ENCODE measurements around the gene SMARCD3. TPM values are rescaled to one million over a fixed set of nuclear protein-coding genes. Genes with fewer than 3 reads are reported as not detected.
A peak's percentile ranks its signal among the peaks of the same experiment; 100 is the strongest.

The SMARCD3 gene
- total and polyA plus RNA-seq, 2 of the 13 experiments (the other 11 are each of a cell fraction or from before 2014, with no cell fraction given) = 0.20 to 0.62 TPM

DNA sequence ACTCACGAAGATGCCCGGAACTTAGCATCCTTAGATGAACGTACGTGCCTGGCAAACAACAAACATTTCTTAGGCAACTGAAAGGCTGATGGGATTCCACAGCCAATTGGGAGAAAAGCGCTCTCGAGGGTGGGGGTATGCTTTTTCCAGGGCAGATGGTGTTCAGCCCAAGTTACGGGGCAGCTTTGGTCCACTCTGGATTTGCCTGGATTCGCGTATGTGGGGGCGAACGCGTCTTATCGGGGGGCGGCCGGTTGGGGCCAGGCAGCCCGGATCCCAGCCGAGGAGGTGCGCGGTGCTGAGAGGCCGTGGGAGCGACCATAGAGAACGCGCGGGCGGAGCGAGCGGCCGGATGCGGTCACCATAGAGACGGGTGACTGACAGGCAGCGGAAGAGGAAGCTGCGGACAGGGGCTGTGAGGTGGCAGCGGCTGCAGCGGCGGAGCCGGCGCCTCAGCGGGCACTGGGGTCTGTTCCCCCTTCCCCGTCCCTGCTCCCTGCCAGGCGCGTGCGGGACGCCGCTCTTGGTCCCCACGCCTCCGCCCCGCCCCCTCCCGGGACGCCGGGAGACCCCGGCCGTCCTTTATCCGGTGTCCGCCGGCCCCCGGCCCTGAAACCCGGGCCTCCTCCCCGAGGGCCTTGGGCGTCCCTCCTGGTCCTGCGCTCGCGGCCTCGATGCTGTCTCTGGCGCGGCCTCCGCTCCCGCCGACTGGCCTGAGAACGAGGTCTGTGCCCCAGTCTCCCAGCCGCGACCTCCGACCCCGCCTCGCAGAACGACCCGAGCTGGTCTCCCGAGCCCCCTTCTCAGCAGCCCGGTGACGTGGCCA, 16.2 kb downstream of the SMARCD3 start, which contains the start of gene CHPF2 (continued):
- TF ChIP-seq ZNF547 (CRISPR knock-in tag; IDR thresholded peaks at IDR 0.05) = peak; percentile 55; the same call in 1 of the 2 replicates
- TF ChIP-seq BRCA1 (CRISPR knock-in tag; IDR thresholded peaks at IDR 0.05) = no peak
- TF ChIP-seq NR2C2 (CRISPR knock-in tag; IDR thresholded peaks at IDR 0.05; ENCODE audit: borderline replicate concordance) = no peak
- TF ChIP-seq ARID4A (CRISPR knock-in tag; IDR thresholded peaks at IDR 0.05; ENCODE audit: borderline replicate concordance) = peak; percentile 92
- no peak for TF ChIP-seq HNRNPH1 (optimal IDR thresholded peaks at IDR 0.05; ENCODE audit: low read depth, low read length)
- TF ChIP-seq ZSCAN20 (CRISPR knock-in tag; IDR thresholded peaks at IDR 0.05; ENCODE audit: borderline replicate concordance) = 0 out of 2 replicates have a peak, but pooled peaks have one; percentile 41
- no peak for TF ChIP-seq ZNF614 (CRISPR knock-in tag; IDR thresholded peaks at IDR 0.05; ENCODE audit: borderline replicate concordance)
- TF ChIP-seq SALL2 (CRISPR knock-in tag; IDR thresholded peaks at IDR 0.05) = no peak
- TF ChIP-seq PLSCR1 (CRISPR knock-in tag; IDR thresholded peaks at IDR 0.05; ENCODE audit: borderline replicate concordance) = no peak
- no peak for TF ChIP-seq MED13 (CRISPR knock-in tag; IDR thresholded peaks at IDR 0.05)
- TF ChIP-seq RXRB (CRISPR knock-in tag; IDR thresholded peaks at IDR 0.05; ENCODE audit: borderline replicate concordance) = no peak
- TF ChIP-seq ZNF644 (CRISPR knock-in tag; IDR thresholded peaks at IDR 0.05; ENCODE audit: low read depth) = no peak
- TF ChIP-seq ZNF232 (CRISPR knock-in tag; IDR thresholded peaks at IDR 0.05; ENCODE audit: borderline replicate concordance) = no peak; the same call in 1 of the 2 replicates
- no peak for TF ChIP-seq ZMYM2 (CRISPR knock-in tag; IDR thresholded peaks at IDR 0.05)
- peak; percentile 23 for TF ChIP-seq AGO1 (IDR thresholded peaks at IDR 0.05; ENCODE audit: low read depth, low read length, poor library complexity, severe bottlenecking)
- TF ChIP-seq ZNF713 (CRISPR knock-in tag; IDR thresholded peaks at IDR 0.05) = no peak
- TF ChIP-seq, protein P1, sequence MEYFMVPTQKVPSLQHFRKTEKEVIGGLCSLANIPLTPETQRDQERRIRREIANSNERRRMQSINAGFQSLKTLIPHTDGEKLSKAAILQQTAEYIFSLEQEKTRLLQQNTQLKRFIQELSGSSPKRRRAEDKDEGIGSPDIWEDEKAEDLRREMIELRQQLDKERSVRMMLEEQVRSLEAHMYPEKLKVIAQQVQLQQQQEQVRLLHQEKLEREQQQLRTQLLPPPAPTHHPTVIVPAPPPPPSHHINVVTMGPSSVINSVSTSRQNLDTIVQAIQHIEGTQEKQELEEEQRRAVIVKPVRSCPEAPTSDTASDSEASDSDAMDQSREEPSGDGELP (IDR thresholded peaks at IDR 0.05; ENCODE audit: borderline replicate concordance, low read depth) = no peak
- peak; percentile 44; the same call in 1 of the 2 replicates for TF ChIP-seq TFDP1 (CRISPR knock-in tag; IDR thresholded peaks at IDR 0.05; ENCODE audit: borderline replicate concordance)
- no peak for TF ChIP-seq STAT5B (CRISPR knock-in tag; IDR thresholded peaks at IDR 0.05)
- no peak for TF ChIP-seq ZBTB20 (CRISPR knock-in tag; IDR thresholded peaks at IDR 0.05; ENCODE audit: borderline replicate concordance, low read depth)
- no peak for TF ChIP-seq NKX3-1 (CRISPR knock-in tag; IDR thresholded peaks at IDR 0.05)
- no peak for TF ChIP-seq CREBL2 (CRISPR knock-in tag; IDR thresholded peaks at IDR 0.05; ENCODE audit: borderline replicate concordance)
- TF ChIP-seq BHLHE40 (IDR thresholded peaks at IDR 0.05; ENCODE audit: low read length) = no peak

All from HepG2 (cell line).